SK-N-SH (cell line): ENCODE results near the gene C11orf58. TPM values are rescaled to one million over a fixed set of nuclear protein-coding genes. Genes with fewer than 3 reads are reported as not detected.

Source experiments
- CTCF ChIA-PET: fragments of 300-600, 350-600 bp; formaldehyde crosslinking; extraction: SDS; loops from one replicate; lab custom pipeline; 2021; lab: Yijun Ruan, JAX
- POLR2A ChIA-PET: fragments of 350-600 bp; sonication (Branson Sonifier 250); formaldehyde crosslinking; extraction: SDS; loops from one replicate; lab custom pipeline; 2020; ENCODE audit warnings: antibody characterized with exemption, inconsistent platforms; lab: Yijun Ruan, JAX
- DNase-seq: peaks from one replicate; pipeline ENCODE4 v3.0.0; 2012
- H2AFZ ChIP-seq: fragments of 200-600 bp; sonication (generic); 2 replicates; pipeline ENCODE4 v1.8.1; 2016; ENCODE audit warnings: antibody characterized with exemption, mild to moderate bottlenecking, low read depth
- H3F3A ChIP-seq: fragments of 200-600 bp; sonication (generic); replicated peaks from 2 replicates; pipeline ENCODE3; 2016; ENCODE audit warnings: antibody characterized with exemption, mild to moderate bottlenecking; ENCODE audit not compliant: insufficient read depth
- H3K27ac ChIP-seq, 2 experiments: fragments of 200-500 bp in 1 of 2; fragments of 200-600 bp in 1 of 2; sonication (Bioruptor generic) in 1 of 2; sonication (generic), shearing (Covaris generic) in 1 of 2; 2 replicates each; pipeline versions ENCODE4 v1.5.1 to v1.6.1; 2014 to 2016; ENCODE audit warnings: low read depth in 2 of 2, inconsistent platforms in 1 of 2, low read length in 1 of 2, mild to moderate bottlenecking in 1 of 2, mixed read lengths in 1 of 2
- H3K27me3 ChIP-seq: fragments of 200-600 bp; sonication (generic), shearing (Covaris generic); 2 replicates; pipeline ENCODE4 v1.6.1; 2016; ENCODE audit warnings: mixed run types; ENCODE audit not compliant: insufficient read depth
- H3K36me3 ChIP-seq, 2 experiments: fragments of 200-500 bp in 1 of 2; fragments of 200-600 bp in 1 of 2; sonication (Bioruptor generic) in 1 of 2; sonication (generic) in 1 of 2; replicated peaks in 1 of 2; 2 replicates each; pipeline versions ENCODE3 to v1.5.1; 2014 to 2016; ENCODE audit warnings: low read length in 1 of 2, mild to moderate bottlenecking in 1 of 2; ENCODE audit not compliant: insufficient read depth in 2 of 2, control insufficient read depth in 1 of 2
- H3K4me1 ChIP-seq, 2 experiments: fragments of 200-500 bp in 1 of 2; fragments of 200-600 bp in 1 of 2; sonication (Bioruptor generic) in 1 of 2; sonication (generic), shearing (Covaris generic) in 1 of 2; 2 replicates each; pipeline versions ENCODE4 v1.5.1 to v1.6.1; 2014 to 2016; ENCODE audit warnings: low read depth in 1 of 2, low read length in 1 of 2, mixed run types in 1 of 2; ENCODE audit not compliant: insufficient read depth in 2 of 2, control insufficient read depth in 1 of 2
- H3K4me2 ChIP-seq: fragments of 200-600 bp; sonication (generic), shearing (Covaris generic); 2 replicates; pipeline ENCODE4 v1.6.1; 2017; ENCODE audit warnings: mixed run types
- H3K4me3 ChIP-seq, 2 experiments: fragments of 200-500 bp in 1 of 2; fragments of 200-600 bp in 1 of 2; sonication (Bioruptor generic) in 1 of 2; sonication (generic), shearing (Covaris generic) in 1 of 2; 2 replicates each; pipeline versions ENCODE4 v1.5.1 to v1.8.1; 2014 to 2016; ENCODE audit warnings: low read depth in 2 of 2, inconsistent platforms in 1 of 2, low read length in 1 of 2, mild to moderate bottlenecking in 1 of 2, mixed read lengths in 1 of 2, moderate library complexity in 1 of 2
- H3K79me2 ChIP-seq: fragments of 200-600 bp; sonication (generic); 2 replicates; pipeline ENCODE4 v1.8.1; 2017; ENCODE audit warnings: mild to moderate bottlenecking; ENCODE audit not compliant: insufficient read depth
- H3K9ac ChIP-seq: fragments of 200-600 bp; sonication (generic); 2 replicates; pipeline ENCODE4 v1.6.1; 2017; ENCODE audit warnings: mixed run types
- H3K9me2 ChIP-seq: fragments of 200-600 bp; sonication (generic); 2 replicates; pipeline ENCODE4 v1.6.1; 2017; ENCODE audit warnings: mixed run types
- H3K9me3 ChIP-seq: fragments of 200-600 bp; sonication (generic); 2 replicates; pipeline ENCODE4 v1.6.1; 2017; ENCODE audit warnings: mixed run types, mild to moderate bottlenecking, moderate library complexity
- H4K20me1 ChIP-seq: fragments of 200-600 bp; sonication (generic); 2 replicates; pipeline ENCODE4 v1.6.1; 2017; ENCODE audit warnings: mild to moderate bottlenecking, mixed run types; ENCODE audit not compliant: insufficient read depth
- CHD2 ChIP-seq: fragments of 150-350 bp; IDR thresholded peaks from 2 replicates; pipeline ENCODE4 v1.6.1; 2018; ENCODE audit warnings: low read length; ENCODE audit not compliant: partially characterized antibody
- CTCF ChIP-seq: fragments of 200-600 bp; sonication (generic); IDR thresholded peaks from 2 replicates; pipeline ENCODE4 v1.6.1; 2017; ENCODE audit warnings: antibody characterized with exemption, mild to moderate bottlenecking, moderate library complexity
- EP300 ChIP-seq, 2 experiments: IDR thresholded peaks; 2 replicates each; pipeline versions ENCODE4 v1.4.0 to v1.6.1; 2012; ENCODE audit warnings: borderline replicate concordance in 1 of 2, low read depth in 1 of 2, low read length in 1 of 2
- EZH2phosphoT487 ChIP-seq: fragments of 200-600 bp; sonication (generic); IDR thresholded peaks from 2 replicates; pipeline ENCODE4 v1.6.1; 2017; ENCODE audit warnings: low read depth, mixed run types, mild to moderate bottlenecking, antibody characterized with exemption, moderate library complexity, borderline replicate concordance
- GABPA ChIP-seq: IDR thresholded peaks from 2 replicates; pipeline ENCODE4 v1.4.0; 2012; ENCODE audit warnings: low read depth, mild to moderate bottlenecking
- GATA2 ChIP-seq: sonication (generic); formaldehyde crosslinking; IDR thresholded peaks from 2 replicates; pipeline ENCODE4 v1.5.0; 2020; ENCODE audit warnings: mild to moderate bottlenecking, missing genetic modification reagents
- IRF3 ChIP-seq: fragments of 150-350 bp; IDR thresholded peaks from 2 replicates; pipeline ENCODE4 v1.6.1; 2016; ENCODE audit warnings: mild to moderate bottlenecking, low read depth, low read length
- NFIC ChIP-seq: IDR thresholded peaks from 2 replicates; pipeline ENCODE4 v1.4.0; 2012; ENCODE audit warnings: borderline replicate concordance
- NRF1 ChIP-seq: IDR thresholded peaks from 2 replicates; pipeline ENCODE4 v1.6.1; 2012; ENCODE audit warnings: low read depth, mild to moderate bottlenecking, low read length
- PBX3 ChIP-seq: IDR thresholded peaks from 2 replicates; pipeline ENCODE4; 2012
- RAD21 ChIP-seq: IDR thresholded peaks from 2 replicates; pipeline ENCODE4 v1.6.1; 2012; ENCODE audit warnings: mild to moderate bottlenecking, low read length
- RCOR1 ChIP-seq: fragments of 150-350 bp; IDR thresholded peaks from 2 replicates; pipeline ENCODE4 v1.6.1; 2017; ENCODE audit warnings: antibody characterized with exemption, low read length
- RFX5 ChIP-seq: IDR thresholded peaks from 2 replicates; pipeline ENCODE4 v1.6.1; 2012; ENCODE audit warnings: mild to moderate bottlenecking, improper control_type of control experiment, low read length
- RXRA ChIP-seq: IDR thresholded peaks from 2 replicates; pipeline ENCODE4 v1.4.0; 2012; ENCODE audit warnings: low read depth, mild to moderate bottlenecking, borderline replicate concordance
- SIN3A ChIP-seq: IDR thresholded peaks from 2 replicates; pipeline ENCODE4 v1.6.1; 2012; ENCODE audit warnings: low read depth, mild to moderate bottlenecking, low read length, moderate library complexity, borderline replicate concordance
- YY1 ChIP-seq: IDR thresholded peaks from 2 replicates; pipeline ENCODE4 v1.4.0; 2012; ENCODE audit warnings: low read depth, mild to moderate bottlenecking
- WGBS: methylation state at CpG from one replicate; pipeline ENCODE4 v1.1.6; 2017; ENCODE audit warnings: low lambda C conversion rate; 5-methylcytosine and 5-hydroxymethylcytosine counted together
- polyA plus RNA-seq, 3 experiments: library from polyadenylated mRNA; depleted of rRNA; stranded (reverse); fragments of >200 nt; gene quantifications; 2 replicates each; pipeline ENCODE4 v1.2.3, GENCODE V29; 2012

Gene C11orf58
- polyA plus RNA-seq, 1 of the 3 experiments (the other 2 are of a cell fraction): 150 TPM

- TF ChIP-seq NRF1 (no peak), CHD2 (no peak)
Observed at GRCh38 chr11:16741473-16741872, 3.0 kb downstream of the C11orf58 start (continued).

- H3K27ac ChIP-seq: no peak overlapping the region
- 94% methylated on average over 4 of the region's 4 CpGs for WGBS
- H3K9ac ChIP-seq: no peak overlapping the region
- no peak overlapping the region for H2AFZ ChIP-seq
- peaks cover 57 to 65% of the 10 kb centered on the region in 2 experiments for H3K36me3 ChIP-seq
- H3K79me2 ChIP-seq: peaks cover 99% of the 10 kb centered on the region
- peaks cover 71% of the 10 kb centered on the region for H4K20me1 ChIP-seq
- no peak overlapping the region for H3K4me2 ChIP-seq
- ChIA-PET CTCF (interaction anchor here (0.9 kb wide), 1 partner anchor 9 kb away, joined by 3 read pairs; no protein-coding TSS in a partner anchor), POLR2A (no interaction called here)
- DNase-seq: no peak
- no peaks in the 10 kb centered on the region for H3K27me3 ChIP-seq
- H3K4me3 ChIP-seq: no peak overlapping the region
- peaks cover 5% of the 10 kb centered on the region for H3F3A ChIP-seq
- no peak for TF ChIP-seq GATA2 (CRISPR knock-in tag)
- no peak for TF ChIP-seq EP300 (IDR thresholded peaks at IDR 0.05; ENCODE audit: borderline replicate concordance in 1 of 2, low read depth in 1 of 2, low read length in 1 of 2)
- TF ChIP-seq IRF3: no peak
- TF ChIP-seq RXRA: no peak
- TF ChIP-seq RAD21: no peak
- TF ChIP-seq CTCF: no peak
- no peak for TF ChIP-seq RFX5
- TF ChIP-seq YY1: no peak
- TF ChIP-seq GABPA: no peak
- no peak for TF ChIP-seq PBX3
- TF ChIP-seq RCOR1: no peak
- TF ChIP-seq NFIC: no peak
- TF ChIP-seq SIN3A: no peak
- TF ChIP-seq EZH2phosphoT487: no peak
- H3K9me2 ChIP-seq: no peaks in the 10 kb centered on the region
- peaks cover 4 to 11% of the 10 kb centered on the region in 2 experiments; a peak in 2 of 4 replicates for H3K4me1 ChIP-seq
- no peaks in the 10 kb centered on the region for H3K9me3 ChIP-seq
Observed at GRCh38 chr11:16743478-16743877, 5.0 kb downstream of the C11orf58 start.
